HCT116 (cell line): ENCODE results near the gene GPI.

Experiments
- CBX3 ChIP-seq: IDR thresholded peaks from 2 replicates; pipeline ENCODE4 v1.6.1; 2012; ENCODE audit warnings: low read depth
- FOSL1 ChIP-seq: IDR thresholded peaks from 2 replicates; pipeline ENCODE4 v1.6.1; 2012; ENCODE audit warnings: low read depth
- TF ChIP-seq, protein P1 (sequence below), 3 experiments: fragments of 200-600 bp in 1 of 3; sonication (generic) in 1 of 3; IDR thresholded peaks in 2 of 3; conservative IDR thresholded peaks in 1 of 3; 2 replicates each; pipeline ENCODE4 v1.5.1; 2012 to 2017; ENCODE audit warnings: low read depth in 2 of 3, low read length in 2 of 3, antibody characterized with exemption in 1 of 3, borderline replicate concordance in 1 of 3, control low read depth in 1 of 3, mild to moderate bottlenecking in 1 of 3, mixed read lengths in 1 of 3, mixed run types in 1 of 3, moderate library complexity in 1 of 3; ENCODE audit not compliant: insufficient read depth in 1 of 3

DNA sequence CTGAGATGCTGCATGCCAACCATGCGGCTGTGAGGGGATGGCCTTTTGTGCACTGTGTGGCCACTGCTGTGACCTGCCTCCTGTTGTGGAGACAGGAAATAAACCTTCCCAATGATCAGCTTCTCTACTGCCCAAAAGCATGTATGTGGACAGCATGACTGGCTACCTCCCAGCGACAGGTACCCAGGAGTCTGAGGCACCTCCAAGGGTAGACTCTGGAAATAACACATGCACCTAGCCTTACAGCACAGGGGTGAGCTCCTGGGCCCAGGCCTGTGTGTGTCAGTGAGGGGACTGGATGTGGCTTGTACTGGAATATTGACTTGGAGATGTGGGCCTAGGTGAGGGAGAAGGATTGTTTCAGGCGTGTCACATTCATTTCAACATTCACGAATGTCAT lies 7.6 kb upstream of the GPI start:
- TF ChIP-seq CBX3 (no peak), FOSL1 (no peak)
- TF ChIP-seq, protein P1, sequence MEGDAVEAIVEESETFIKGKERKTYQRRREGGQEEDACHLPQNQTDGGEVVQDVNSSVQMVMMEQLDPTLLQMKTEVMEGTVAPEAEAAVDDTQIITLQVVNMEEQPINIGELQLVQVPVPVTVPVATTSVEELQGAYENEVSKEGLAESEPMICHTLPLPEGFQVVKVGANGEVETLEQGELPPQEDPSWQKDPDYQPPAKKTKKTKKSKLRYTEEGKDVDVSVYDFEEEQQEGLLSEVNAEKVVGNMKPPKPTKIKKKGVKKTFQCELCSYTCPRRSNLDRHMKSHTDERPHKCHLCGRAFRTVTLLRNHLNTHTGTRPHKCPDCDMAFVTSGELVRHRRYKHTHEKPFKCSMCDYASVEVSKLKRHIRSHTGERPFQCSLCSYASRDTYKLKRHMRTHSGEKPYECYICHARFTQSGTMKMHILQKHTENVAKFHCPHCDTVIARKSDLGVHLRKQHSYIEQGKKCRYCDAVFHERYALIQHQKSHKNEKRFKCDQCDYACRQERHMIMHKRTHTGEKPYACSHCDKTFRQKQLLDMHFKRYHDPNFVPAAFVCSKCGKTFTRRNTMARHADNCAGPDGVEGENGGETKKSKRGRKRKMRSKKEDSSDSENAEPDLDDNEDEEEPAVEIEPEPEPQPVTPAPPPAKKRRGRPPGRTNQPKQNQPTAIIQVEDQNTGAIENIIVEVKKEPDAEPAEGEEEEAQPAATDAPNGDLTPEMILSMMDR (IDR thresholded peaks at IDR 0.05 in 2 of 3, conservative IDR thresholded peaks at IDR 0.05 in 1 of 3; ENCODE audit: borderline replicate concordance in 1 of 3, insufficient read depth in 1 of 3, low read depth in 2 of 3, low read length in 2 of 3) = no peak
